HG03039 (cell line): ENCODE data around the gene CTDSP2.
"Not testable (repeated sequence)": the region's sequence is repeated elsewhere in the genome, so short reads cannot be mapped to it uniquely, and the experiment has no call there.

Experiments used
- ATAC-seq: cut with Tn5 transposase; IDR thresholded peaks from one replicate; pipeline ENCODE4 v1.9.1; 2021; ENCODE audit warnings: mild to moderate bottlenecking, moderate library complexity; ENCODE audit not compliant: unreplicated experiment

The CTDSP2 gene

GRCh38 chr12:57846577-57847319 lies at the start of gene CTDSP2:
Gene CTDSP2, minus strand, starts transcription at chr12:57846729. Its CDS starts 294 bp downstream, at chr12:57846435.
- ATAC-seq: peak; percentile 41

GRCh38 chr12:57896115-57896433 lies 49.5 kb upstream of the CTDSP2 start:
- ATAC-seq: no peak

- no peak for ATAC-seq
Observed at GRCh38 chr12:57895389-57896114, 49.0 kb upstream of the CTDSP2 start.

- ATAC-seq: no peak
Observed at GRCh38 chr12:57894399-57895292, 48.1 kb upstream of the CTDSP2 start.

GRCh38 chr12:57893431-57894353 lies 47.2 kb upstream of the CTDSP2 start:
- no peak for ATAC-seq

- ATAC-seq: no peak
Observed at GRCh38 chr12:57892232-57892972, 45.9 kb upstream of the CTDSP2 start.

- no peak for ATAC-seq
Observed at GRCh38 chr12:57891542-57892228, 45.2 kb upstream of the CTDSP2 start.

- no peak for ATAC-seq
Observed at GRCh38 chr12:57890191-57891115, 43.9 kb upstream of the CTDSP2 start.

- ATAC-seq: no peak
Observed at GRCh38 chr12:57889500-57889989, 43.0 kb upstream of the CTDSP2 start.

- no peak for ATAC-seq
Observed at GRCh38 chr12:57888409-57889157, 42.1 kb upstream of the CTDSP2 start.

- ATAC-seq: no peak
Observed at GRCh38 chr12:57887631-57888408, 41.3 kb upstream of the CTDSP2 start.

GRCh38 chr12:57886964-57887363 lies 40.4 kb upstream of the CTDSP2 start:
- not testable (repeated sequence) for ATAC-seq

- ATAC-seq: no peak
Observed at GRCh38 chr12:57886542-57886941, 40.0 kb upstream of the CTDSP2 start.

- no peak for ATAC-seq
Observed at GRCh38 chr12:57885207-57885606, 38.7 kb upstream of the CTDSP2 start.

- no peak for ATAC-seq
Observed at GRCh38 chr12:57883700-57884099, 37.2 kb upstream of the CTDSP2 start.

GRCh38 chr12:57883057-57883456 lies 36.5 kb upstream of the CTDSP2 start:
- ATAC-seq: no peak
